ENCODE results near the gene KRT5. TPM values are rescaled to one million over a fixed set of nuclear protein-coding genes. Genes with fewer than 3 reads are reported as not detected.

The KRT5 gene
- polyA plus RNA-seq, 1 experiment = not detected

DNA sequence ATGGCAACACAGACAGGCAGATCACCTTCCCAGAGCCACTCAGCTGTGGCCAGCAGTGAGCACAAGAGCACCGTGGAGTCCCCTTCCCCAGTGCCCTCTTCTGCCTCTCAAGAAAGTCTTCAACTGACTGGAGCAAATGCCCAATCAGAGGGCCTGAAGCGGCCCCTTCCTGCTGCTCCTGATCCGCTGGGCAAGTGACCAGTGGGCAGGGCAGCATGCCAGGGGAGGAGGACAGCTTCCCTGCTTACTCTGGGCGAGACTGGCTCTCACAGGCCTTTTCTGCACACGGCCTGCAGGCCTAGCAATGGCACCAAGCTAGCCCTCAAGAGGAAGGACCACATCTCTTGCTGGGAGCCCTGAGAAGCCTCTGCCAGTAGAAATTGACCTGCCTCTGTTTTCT, 31.9 kb upstream of the KRT5 start:
- Histone ChIP-seq H3K4me3 (ENCODE audit: low read depth, low read length) (no peak overlapping the region), H3K36me3 (ENCODE audit: control insufficient read depth, insufficient read depth, low read length) (no peaks in the 10 kb centered on the region), H3K27me3 (ENCODE audit: control insufficient read depth, insufficient read depth, low read length) (peaks cover 23% of the 10 kb centered on the region)
- CTCF ChIA-PET = interaction anchor here (0.7 to 2.8 kb wide), 2 partner anchors 9 to 12 kb away, joined by 3 to 6 read pairs; no protein-coding TSS in a partner anchor
- no peak for DNase-seq (ENCODE audit: low read depth)
- POLR2A ChIA-PET = no interaction called here
- TF ChIP-seq, protein P1, sequence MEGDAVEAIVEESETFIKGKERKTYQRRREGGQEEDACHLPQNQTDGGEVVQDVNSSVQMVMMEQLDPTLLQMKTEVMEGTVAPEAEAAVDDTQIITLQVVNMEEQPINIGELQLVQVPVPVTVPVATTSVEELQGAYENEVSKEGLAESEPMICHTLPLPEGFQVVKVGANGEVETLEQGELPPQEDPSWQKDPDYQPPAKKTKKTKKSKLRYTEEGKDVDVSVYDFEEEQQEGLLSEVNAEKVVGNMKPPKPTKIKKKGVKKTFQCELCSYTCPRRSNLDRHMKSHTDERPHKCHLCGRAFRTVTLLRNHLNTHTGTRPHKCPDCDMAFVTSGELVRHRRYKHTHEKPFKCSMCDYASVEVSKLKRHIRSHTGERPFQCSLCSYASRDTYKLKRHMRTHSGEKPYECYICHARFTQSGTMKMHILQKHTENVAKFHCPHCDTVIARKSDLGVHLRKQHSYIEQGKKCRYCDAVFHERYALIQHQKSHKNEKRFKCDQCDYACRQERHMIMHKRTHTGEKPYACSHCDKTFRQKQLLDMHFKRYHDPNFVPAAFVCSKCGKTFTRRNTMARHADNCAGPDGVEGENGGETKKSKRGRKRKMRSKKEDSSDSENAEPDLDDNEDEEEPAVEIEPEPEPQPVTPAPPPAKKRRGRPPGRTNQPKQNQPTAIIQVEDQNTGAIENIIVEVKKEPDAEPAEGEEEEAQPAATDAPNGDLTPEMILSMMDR (IDR thresholded peaks at IDR 0.05; ENCODE audit: insufficient read depth, low read depth, low read length) = no peak

GRCh38 chr12:52551216-52551865, 31.1 kb upstream of the KRT5 start:
- DNase-seq (ENCODE audit: low read depth) = no peak
- ChIA-PET CTCF (interaction anchor here (0.7 to 2.8 kb wide), 2 partner anchors 10 to 11 kb away, joined by 3 to 6 read pairs; no protein-coding TSS in a partner anchor), POLR2A (no interaction called here)
- no peak overlapping the region for H3K4me3 ChIP-seq (ENCODE audit: low read depth, low read length)
- TF ChIP-seq, protein P1 (IDR thresholded peaks at IDR 0.05; ENCODE audit: insufficient read depth, low read depth, low read length) = no peak
- H3K27me3 ChIP-seq (ENCODE audit: control insufficient read depth, insufficient read depth, low read length) = peaks cover 23% of the 10 kb centered on the region
- H3K36me3 ChIP-seq (ENCODE audit: control insufficient read depth, insufficient read depth, low read length) = no peaks in the 10 kb centered on the region

DNA sequence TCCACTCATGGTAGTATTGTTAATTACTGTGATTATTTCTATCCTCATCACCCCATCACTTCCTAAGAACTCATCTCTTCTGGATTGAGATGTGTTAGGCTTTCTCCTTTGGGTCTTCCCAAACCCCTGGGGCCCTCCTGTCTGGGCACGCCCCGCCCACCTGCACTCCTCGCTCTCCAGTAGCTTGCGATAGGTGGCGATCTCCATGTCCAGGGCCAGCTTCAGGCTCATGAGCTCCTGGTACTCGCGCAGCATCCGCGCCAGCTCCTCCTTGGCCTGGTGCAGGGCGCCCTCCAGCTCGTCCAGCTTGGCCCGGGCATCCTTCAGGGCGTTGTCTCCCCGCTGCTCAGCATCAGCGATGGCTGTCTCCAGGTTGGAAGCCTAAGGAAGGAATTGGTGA, 25.9 kb upstream of the KRT5 start:
- TF ChIP-seq, protein P1 (IDR thresholded peaks at IDR 0.05; ENCODE audit: insufficient read depth, low read depth, low read length) = no peak

DNA sequence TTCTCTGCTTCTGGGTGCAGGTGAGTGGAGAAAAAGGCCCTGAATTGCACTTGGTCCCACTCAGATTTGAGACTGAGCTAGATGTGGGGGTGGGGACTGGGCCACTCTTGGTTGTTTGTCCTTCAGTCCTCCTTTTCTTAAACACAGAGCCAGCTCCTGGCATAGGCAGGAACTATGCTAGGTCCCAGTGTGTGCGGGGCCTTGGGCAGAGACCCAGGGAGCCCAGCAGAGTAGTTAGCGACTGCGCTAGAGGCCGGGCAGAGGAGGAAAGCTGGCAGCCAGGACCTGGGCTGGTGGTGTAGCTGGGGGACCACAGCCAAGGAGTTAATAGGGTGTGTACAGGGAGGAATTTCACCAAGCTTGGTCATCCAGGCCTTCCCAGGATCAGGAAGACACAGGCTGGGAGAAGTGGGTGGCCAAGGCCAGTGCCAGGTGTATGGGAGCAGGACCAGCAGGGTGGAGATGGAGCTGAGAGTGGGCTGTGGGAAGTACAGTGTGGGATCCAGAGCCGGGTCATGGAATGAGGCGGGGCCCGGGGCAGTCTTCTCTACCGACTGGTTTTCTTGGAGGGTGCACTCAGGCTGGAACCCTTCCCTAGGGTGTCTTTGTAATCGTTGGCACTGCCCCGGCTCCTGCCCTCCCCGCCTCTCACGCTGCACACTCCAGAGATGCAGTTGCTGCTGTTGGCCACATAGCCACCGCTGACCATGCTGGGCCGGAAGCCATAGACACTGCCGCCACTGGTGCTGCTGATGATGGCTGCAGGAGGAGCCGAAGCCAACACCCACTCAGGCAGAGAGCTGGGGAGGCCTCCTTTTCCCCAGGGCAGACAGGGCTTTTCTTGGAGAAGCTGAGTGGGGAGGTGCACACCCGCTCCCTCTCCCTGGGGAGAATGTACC, 24.0 kb upstream of the KRT5 start:
- TF ChIP-seq, protein P1 (IDR thresholded peaks at IDR 0.05; ENCODE audit: insufficient read depth, low read depth, low read length) = no peak
- peaks cover 12% of the 10 kb centered on the region for H3K27me3 ChIP-seq (ENCODE audit: control insufficient read depth, insufficient read depth, low read length)
- CTCF ChIA-PET = interaction anchor here (1.3 kb wide), 1 partner anchor 338 kb away, joined by 4 read pairs; no protein-coding TSS in a partner anchor
- no peak overlapping the region for H3K4me3 ChIP-seq (ENCODE audit: low read depth, low read length)
- no peaks in the 10 kb centered on the region for H3K36me3 ChIP-seq (ENCODE audit: control insufficient read depth, insufficient read depth, low read length)
- POLR2A ChIA-PET = no interaction called here
- no peak for DNase-seq (ENCODE audit: low read depth)

More for the DNA sequence above, 25.9 kb upstream of the KRT5 start:
- no peaks in the 10 kb centered on the region for H3K36me3 ChIP-seq (ENCODE audit: control insufficient read depth, insufficient read depth, low read length)
- POLR2A ChIA-PET = no interaction called here
- peaks cover 19% of the 10 kb centered on the region for H3K27me3 ChIP-seq (ENCODE audit: control insufficient read depth, insufficient read depth, low read length)
- CTCF ChIA-PET = interaction anchor here (0.9 to 1.3 kb wide), 5 partner anchors 30 to 319 kb away, joined by 3 to 4 read pairs (median 3); no protein-coding TSS in a partner anchor
- DNase-seq (ENCODE audit: low read depth) = no peak
- H3K4me3 ChIP-seq (ENCODE audit: low read depth, low read length) = no peak overlapping the region

- TF ChIP-seq, protein P1 (IDR thresholded peaks at IDR 0.05; ENCODE audit: insufficient read depth, low read depth, low read length) = no peak
- Histone ChIP-seq H3K27me3 (ENCODE audit: control insufficient read depth, insufficient read depth, low read length) (peaks cover 10% of the 10 kb centered on the region), H3K36me3 (ENCODE audit: control insufficient read depth, insufficient read depth, low read length) (no peaks in the 10 kb centered on the region), H3K4me3 (ENCODE audit: low read depth, low read length) (no peak overlapping the region)
- ChIA-PET POLR2A (no interaction called here), CTCF (no interaction called here)
- DNase-seq (ENCODE audit: low read depth) = no peak
These were observed 22.7 kb upstream of the KRT5 start for GRCh38 chr12:52542785-52543318.
